HepG2 (cell line): ENCODE measurements around the gene UNC5CL. TPM values are rescaled to one million over a fixed set of nuclear protein-coding genes. Genes with fewer than 3 reads are reported as not detected.

ENCODE experiments used
- ADNP ChIP-seq: sonication (generic); formaldehyde crosslinking; IDR thresholded peaks from 2 replicates; pipeline ENCODE4 v1.4.0; 2020; ENCODE audit warnings: missing genetic modification reagents
- GTF2F1 ChIP-seq: fragments of 150-350 bp; IDR thresholded peaks from 2 replicates; pipeline ENCODE4 v1.6.1; 2014; ENCODE audit warnings: low read length
- HDAC2 ChIP-seq: sonication (generic); formaldehyde crosslinking; IDR thresholded peaks from 2 replicates; pipeline ENCODE4 v1.4.0; 2020; ENCODE audit warnings: missing genetic modification reagents
- NFAT5 ChIP-seq: sonication (generic); formaldehyde crosslinking; IDR thresholded peaks from 2 replicates; pipeline ENCODE4 v1.4.0; 2020; ENCODE audit warnings: missing genetic modification reagents
- POGZ ChIP-seq: sonication (generic); formaldehyde crosslinking; IDR thresholded peaks from 2 replicates; pipeline ENCODE4 v1.4.0; 2020; ENCODE audit warnings: mild to moderate bottlenecking, missing genetic modification reagents
- RERE ChIP-seq: IDR thresholded peaks from 2 replicates; pipeline ENCODE4 v1.6.1; 2016; ENCODE audit warnings: low read depth, missing genetic modification reagents, missing compliant biosample characterization
- RFX3 ChIP-seq: IDR thresholded peaks from 2 replicates; pipeline ENCODE4 v1.6.1; 2016; ENCODE audit warnings: missing biosample characterization, missing genetic modification reagents
- SRY ChIP-seq: sonication (generic); formaldehyde crosslinking; IDR thresholded peaks from 2 replicates; pipeline ENCODE4 v1.8.0; 2022; ENCODE audit warnings: mild to moderate bottlenecking, missing genetic modification reagents
- SUZ12 ChIP-seq: fragments of 150-350 bp; IDR thresholded peaks from 2 replicates; pipeline ENCODE4 v1.6.1; 2014; ENCODE audit warnings: low read depth, low read length
- TAF1 ChIP-seq: sonication (generic); formaldehyde crosslinking; IDR thresholded peaks from 2 replicates; pipeline ENCODE4 v1.4.0; 2020; ENCODE audit warnings: missing genetic modification reagents
- TERF1 ChIP-seq: sonication (generic); formaldehyde crosslinking; IDR thresholded peaks from 2 replicates; pipeline ENCODE4 v1.8.0; 2022; ENCODE audit warnings: mild to moderate bottlenecking, missing genetic modification reagents, moderate library complexity
- ZC3H13 ChIP-seq: sonication (generic); formaldehyde crosslinking; IDR thresholded peaks from 2 replicates; pipeline ENCODE4 v1.8.1; 2023; ENCODE audit warnings: mild to moderate bottlenecking, missing genetic modification reagents, moderate library complexity
- ZNF331 ChIP-seq: sonication (generic); formaldehyde crosslinking; IDR thresholded peaks from 2 replicates; pipeline ENCODE4 v1.4.0; 2020; ENCODE audit warnings: missing genetic modification reagents
- ZNF552 ChIP-seq: sonication (generic); formaldehyde crosslinking; IDR thresholded peaks from 2 replicates; pipeline ENCODE4 v1.9.0; 2022; ENCODE audit warnings: missing genetic modification reagents, mild to moderate bottlenecking, borderline replicate concordance
- polyA plus RNA-seq, 8 experiments: library from polyadenylated mRNA; depleted of rRNA in 3 of 8; stranded (reverse) in 7 of 8; unstranded in 1 of 8; fragments of >200 nt; fragmentation: Illumina TruSeq in 4 of 8; extraction: Trizol in 4 of 8; gene quantifications; 2 replicates each; pipeline versions ENCODE4 v1.2.1 to v1.2.3, GENCODE V29; 2011 to 2016; ENCODE audit warnings: low read depth in 4 of 8, missing spikeins in 1 of 8, mixed read lengths in 1 of 8; ENCODE audit not compliant: insufficient read depth in 1 of 8
- total RNA-seq, 5 experiments: library from RNA; depleted of rRNA; stranded (reverse); fragments of >200 nt; fragmentation: Illumina TruSeq; extraction: Trizol; gene quantifications; 2 replicates each; pipeline ENCODE4 v1.2.3, GENCODE V29; 2016; ENCODE audit warnings: low read depth in 1 of 5
- TF ChIP-seq, protein P1 (sequence below): sonication (generic); formaldehyde crosslinking; IDR thresholded peaks from 2 replicates; pipeline ENCODE4 v1.5.0; 2020; ENCODE audit warnings: mild to moderate bottlenecking, missing genetic modification reagents
- TF ChIP-seq, protein P2 (sequence below): IDR thresholded peaks from 2 replicates; pipeline ENCODE4 v1.6.1; 2016; ENCODE audit warnings: mild to moderate bottlenecking, missing biosample characterization, missing genetic modification reagents

UNC5CL gene
- total and polyA plus RNA-seq, 2 of the 13 experiments (the other 11 are each of a cell fraction or from before 2014, with no cell fraction given) = 2.4 to 2.5 TPM

DNA sequence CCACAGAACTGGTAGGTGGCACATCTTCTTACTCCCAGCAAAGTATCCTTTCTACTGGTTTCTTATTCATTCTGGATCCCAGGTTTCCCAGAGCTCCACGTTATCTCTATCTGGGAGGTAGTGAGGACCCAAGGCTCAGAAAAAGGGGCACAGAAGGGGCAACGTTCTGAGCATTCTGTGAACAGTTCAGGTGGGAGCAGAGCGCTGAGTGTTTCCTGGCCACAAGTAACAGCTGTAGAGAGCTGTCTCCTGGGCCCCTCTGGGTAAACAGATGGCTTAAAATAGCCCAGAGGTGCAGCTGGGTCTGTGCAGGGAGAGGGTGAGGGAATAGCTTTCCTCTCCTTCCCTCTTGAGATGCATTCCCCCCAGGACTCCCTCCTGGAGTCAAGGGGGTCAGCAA lies 16.1 kb upstream of the UNC5CL start (continued):
- TF ChIP-seq, protein P1, sequence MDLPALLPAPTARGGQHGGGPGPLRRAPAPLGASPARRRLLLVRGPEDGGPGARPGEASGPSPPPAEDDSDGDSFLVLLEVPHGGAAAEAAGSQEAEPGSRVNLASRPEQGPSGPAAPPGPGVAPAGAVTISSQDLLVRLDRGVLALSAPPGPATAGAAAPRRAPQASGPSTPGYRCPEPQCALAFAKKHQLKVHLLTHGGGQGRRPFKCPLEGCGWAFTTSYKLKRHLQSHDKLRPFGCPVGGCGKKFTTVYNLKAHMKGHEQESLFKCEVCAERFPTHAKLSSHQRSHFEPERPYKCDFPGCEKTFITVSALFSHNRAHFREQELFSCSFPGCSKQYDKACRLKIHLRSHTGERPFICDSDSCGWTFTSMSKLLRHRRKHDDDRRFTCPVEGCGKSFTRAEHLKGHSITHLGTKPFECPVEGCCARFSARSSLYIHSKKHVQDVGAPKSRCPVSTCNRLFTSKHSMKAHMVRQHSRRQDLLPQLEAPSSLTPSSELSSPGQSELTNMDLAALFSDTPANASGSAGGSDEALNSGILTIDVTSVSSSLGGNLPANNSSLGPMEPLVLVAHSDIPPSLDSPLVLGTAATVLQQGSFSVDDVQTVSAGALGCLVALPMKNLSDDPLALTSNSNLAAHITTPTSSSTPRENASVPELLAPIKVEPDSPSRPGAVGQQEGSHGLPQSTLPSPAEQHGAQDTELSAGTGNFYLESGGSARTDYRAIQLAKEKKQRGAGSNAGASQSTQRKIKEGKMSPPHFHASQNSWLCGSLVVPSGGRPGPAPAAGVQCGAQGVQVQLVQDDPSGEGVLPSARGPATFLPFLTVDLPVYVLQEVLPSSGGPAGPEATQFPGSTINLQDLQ (CRISPR knock-in tag) = no peak
- no peak for TF ChIP-seq TERF1 (CRISPR knock-in tag)
- TF ChIP-seq HDAC2 (CRISPR knock-in tag) = 0 out of 2 replicates have a peak, but pooled peaks have one; percentile 34
- TF ChIP-seq ZNF331 (CRISPR knock-in tag) = peak; percentile 27; the same call in 1 of the 2 replicates
- TF ChIP-seq POGZ (CRISPR knock-in tag) = no peak
- TF ChIP-seq SUZ12 = no peak
- no peak for TF ChIP-seq SRY (CRISPR knock-in tag)
- TF ChIP-seq TAF1 (CRISPR knock-in tag) = no peak
- TF ChIP-seq NFAT5 = no peak
- TF ChIP-seq ZC3H13 (CRISPR knock-in tag) = no peak
- no peak for TF ChIP-seq RERE (CRISPR knock-in tag)
- TF ChIP-seq ADNP (CRISPR knock-in tag) = no peak
- no peak for TF ChIP-seq GTF2F1
- no peak for TF ChIP-seq RFX3 (CRISPR knock-in tag)
- no peak for TF ChIP-seq ZNF552 (CRISPR knock-in tag)
- TF ChIP-seq, protein P2, sequence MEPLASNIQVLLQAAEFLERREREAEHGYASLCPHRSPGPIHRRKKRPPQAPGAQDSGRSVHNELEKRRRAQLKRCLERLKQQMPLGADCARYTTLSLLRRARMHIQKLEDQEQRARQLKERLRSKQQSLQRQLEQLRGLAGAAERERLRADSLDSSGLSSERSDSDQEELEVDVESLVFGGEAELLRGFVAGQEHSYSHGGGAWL (CRISPR knock-in tag) = no peak
